ENCODE results near the gene ASB6. TPM values are rescaled to one million over a fixed set of nuclear protein-coding genes. Genes with fewer than 3 reads are reported as not detected.

The ASB6 gene
- total RNA-seq, 2 donors from 2014 or later = 15.8 to 18.5 TPM

DNA sequence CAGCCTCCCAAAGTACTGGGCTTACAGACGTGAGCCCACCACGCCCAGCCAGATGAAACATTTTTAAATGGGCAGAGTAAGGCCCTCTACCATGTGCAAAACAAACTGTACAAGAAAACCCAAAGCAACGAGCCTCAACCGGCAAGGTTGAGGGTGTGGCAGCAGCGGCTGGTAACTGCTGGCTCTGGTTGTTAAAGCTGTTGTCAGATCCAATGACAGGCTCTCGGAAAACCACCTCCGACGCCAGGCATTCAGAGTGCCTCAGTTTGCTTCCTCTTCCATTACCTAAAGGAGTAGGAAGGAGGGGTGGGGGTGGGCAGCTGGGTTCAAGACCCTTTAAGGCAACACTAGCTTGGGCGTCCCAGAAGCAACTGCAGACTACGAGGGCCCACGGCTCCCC lies 2.4 kb upstream of the ASB6 start:
- no peak for DNase-seq
- TF ChIP-seq, protein P1, sequence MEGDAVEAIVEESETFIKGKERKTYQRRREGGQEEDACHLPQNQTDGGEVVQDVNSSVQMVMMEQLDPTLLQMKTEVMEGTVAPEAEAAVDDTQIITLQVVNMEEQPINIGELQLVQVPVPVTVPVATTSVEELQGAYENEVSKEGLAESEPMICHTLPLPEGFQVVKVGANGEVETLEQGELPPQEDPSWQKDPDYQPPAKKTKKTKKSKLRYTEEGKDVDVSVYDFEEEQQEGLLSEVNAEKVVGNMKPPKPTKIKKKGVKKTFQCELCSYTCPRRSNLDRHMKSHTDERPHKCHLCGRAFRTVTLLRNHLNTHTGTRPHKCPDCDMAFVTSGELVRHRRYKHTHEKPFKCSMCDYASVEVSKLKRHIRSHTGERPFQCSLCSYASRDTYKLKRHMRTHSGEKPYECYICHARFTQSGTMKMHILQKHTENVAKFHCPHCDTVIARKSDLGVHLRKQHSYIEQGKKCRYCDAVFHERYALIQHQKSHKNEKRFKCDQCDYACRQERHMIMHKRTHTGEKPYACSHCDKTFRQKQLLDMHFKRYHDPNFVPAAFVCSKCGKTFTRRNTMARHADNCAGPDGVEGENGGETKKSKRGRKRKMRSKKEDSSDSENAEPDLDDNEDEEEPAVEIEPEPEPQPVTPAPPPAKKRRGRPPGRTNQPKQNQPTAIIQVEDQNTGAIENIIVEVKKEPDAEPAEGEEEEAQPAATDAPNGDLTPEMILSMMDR (IDR thresholded peaks at IDR 0.05) = no peak
- Histone ChIP-seq H3K9me3 (no peaks in the 10 kb centered on the region), H3K27ac (no peak overlapping the region), H3K36me3 (no peaks in the 10 kb centered on the region), H3K4me3 (no peak overlapping the region), H3K27me3 (no peaks in the 10 kb centered on the region), H3K9ac (ENCODE audit: low read depth in 2 of 2, low read length in 2 of 2) (no peak overlapping the region), H3K4me1 (peaks cover 14% of the 10 kb centered on the region)
- intact Hi-C loops (cut with DNase I) = no loop called here

DNA sequence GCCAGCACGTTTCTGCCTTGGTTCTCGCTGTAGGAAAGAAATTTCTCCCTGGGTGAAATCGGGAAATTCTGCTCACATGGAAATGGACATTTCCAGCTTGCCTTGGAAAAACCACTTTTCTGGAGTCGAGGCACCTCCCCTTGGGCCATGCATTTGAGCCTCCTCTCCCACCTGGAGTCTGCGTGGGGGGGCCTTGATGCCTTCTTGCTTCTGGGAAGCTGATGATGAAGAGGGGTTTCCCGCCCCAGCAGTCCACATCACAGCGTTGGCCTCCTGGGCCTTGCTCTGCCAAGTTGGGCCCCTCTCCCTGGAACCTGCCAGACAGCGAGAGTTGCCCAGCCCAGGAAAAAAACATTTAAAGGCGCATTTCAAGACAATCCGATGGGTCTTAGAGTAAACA lies 1.8 kb upstream of the ASB6 start:
- Histone ChIP-seq H3K27ac (no peak overlapping the region), H3K27me3 (no peaks in the 10 kb centered on the region), H3K4me3 (no peak overlapping the region), H3K36me3 (peaks cover 3% of the 10 kb centered on the region), H3K9me3 (no peaks in the 10 kb centered on the region), H3K4me1 (peaks cover 14% of the 10 kb centered on the region), H3K9ac (ENCODE audit: low read depth in 2 of 2, low read length in 2 of 2) (no peak overlapping the region)
- TF ChIP-seq, protein P1 (IDR thresholded peaks at IDR 0.05) = no peak
- intact Hi-C loops (cut with DNase I) = loop anchor here (2.0 kb wide), 1 partner anchor 139 kb away; no protein-coding TSS in a partner anchor
- no peak for DNase-seq

DNA sequence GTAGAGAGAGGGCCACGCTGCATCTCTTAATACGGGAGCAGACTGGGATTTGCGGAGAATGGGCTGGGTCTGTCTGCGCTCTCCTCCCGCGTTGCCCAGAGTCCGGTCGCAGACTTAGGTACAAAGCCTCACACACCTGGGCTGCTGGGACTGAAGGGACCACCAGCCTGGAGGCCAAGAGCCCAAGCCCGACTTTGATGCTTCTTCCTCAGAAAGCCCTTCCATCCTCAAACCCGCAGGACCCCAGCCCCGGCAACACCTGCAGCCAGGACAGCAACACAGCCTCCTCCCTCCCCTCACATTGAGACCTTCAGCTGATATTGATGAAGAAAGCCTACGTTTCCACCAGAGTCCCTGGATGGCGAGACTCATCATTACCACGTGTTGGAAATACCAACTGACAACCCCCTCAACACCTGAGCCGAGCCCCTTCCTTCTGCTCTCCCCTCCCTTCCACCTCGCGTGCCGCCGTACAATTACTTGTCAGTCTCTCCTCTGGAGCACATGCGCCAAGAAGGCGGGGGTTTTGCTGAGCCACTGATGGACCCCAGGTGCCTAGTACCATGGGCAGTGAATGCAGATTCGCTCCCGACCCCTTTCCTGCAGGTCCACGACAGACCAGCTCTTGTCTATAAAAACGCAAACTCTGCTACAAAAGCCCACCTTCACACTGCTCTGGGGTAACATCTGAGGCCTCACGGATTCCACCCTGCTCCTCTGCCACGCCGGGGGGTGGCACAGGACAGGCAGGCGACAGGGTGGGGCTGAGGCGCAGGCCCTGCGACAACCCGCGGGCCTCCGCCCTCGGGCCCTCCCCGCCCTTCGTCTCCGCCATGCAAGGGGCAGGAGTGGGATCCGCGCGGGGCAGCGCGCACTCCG lies 841 bp downstream of the ASB6 start:
- TF ChIP-seq, protein P1 (IDR thresholded peaks at IDR 0.05) = no peak
- H3K9me3 ChIP-seq = no peaks in the 10 kb centered on the region
- intact Hi-C loops (cut with DNase I) = no loop called here
- no peak for DNase-seq
- peaks cover 14% of the 10 kb centered on the region for H3K4me1 ChIP-seq
- peak overlapping the region; percentile 71 for H3K27ac ChIP-seq
- H3K27me3 ChIP-seq = no peaks in the 10 kb centered on the region
- H3K36me3 ChIP-seq = peaks cover 9% of the 10 kb centered on the region
- peak overlapping the region; percentile 88 to 89 for H3K9ac ChIP-seq (ENCODE audit: low read depth in 2 of 2, low read length in 2 of 2)
- H3K4me3 ChIP-seq = peak overlapping the region; percentile 99

DNA sequence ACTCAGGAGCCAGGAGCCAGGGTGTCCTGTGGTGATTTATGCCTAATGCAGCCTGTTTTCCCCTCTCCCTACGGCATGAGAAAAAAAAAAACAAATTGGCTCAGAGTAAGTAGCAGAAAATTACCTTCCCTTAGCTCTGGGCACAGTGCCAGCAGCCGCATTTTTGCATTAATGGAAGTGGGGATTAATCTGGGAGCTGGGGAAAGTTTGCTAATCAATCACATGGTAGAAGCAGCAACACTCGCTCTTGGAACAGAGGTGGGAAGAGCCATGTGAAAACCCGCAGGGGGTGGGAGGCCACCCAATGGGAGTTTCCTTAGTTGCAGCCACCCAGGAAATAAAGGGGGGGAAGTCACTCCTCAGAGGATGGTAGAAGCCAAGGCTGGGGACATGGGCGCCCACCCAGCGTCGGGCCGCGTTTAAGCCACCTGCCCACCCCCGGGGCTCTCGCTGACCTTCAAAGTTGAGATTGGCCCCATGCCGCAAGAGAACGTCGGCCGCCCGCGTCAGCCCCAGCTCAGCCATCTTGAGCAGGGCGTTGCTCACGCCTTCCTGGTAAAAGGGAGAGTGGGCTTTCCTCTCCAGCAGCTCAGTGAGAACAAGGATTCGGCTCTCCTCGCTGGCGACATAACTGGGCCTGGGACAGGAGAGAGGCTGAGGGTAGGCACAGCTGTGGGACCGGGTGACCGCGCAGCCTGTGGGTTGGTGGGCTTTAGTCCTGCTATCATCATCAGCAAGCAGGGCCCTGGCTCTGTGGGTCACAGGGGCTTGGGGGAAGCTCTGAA lies 1.7 kb downstream of the ASB6 start:
- Histone ChIP-seq H3K4me1 (peaks cover 14% of the 10 kb centered on the region), H3K27ac (no peak overlapping the region)
- intact Hi-C loops (cut with DNase I) = no loop called here

DNA sequence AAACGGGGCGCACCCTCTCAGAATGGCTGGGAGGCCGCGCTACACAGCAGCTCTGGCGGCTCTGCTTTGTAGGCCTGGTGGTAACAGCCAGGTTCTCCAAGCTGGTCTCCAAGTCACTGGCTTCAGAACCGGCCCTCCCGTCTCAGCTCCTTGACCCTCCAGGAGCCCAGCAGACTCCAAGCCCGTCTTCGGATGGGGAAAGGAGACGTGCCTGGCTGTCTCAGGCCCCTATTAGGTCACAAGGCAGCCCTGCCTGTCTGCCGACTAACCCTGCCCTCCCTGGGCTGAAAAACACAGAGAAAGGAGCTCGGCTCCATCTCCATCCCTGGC lies 2.2 kb downstream of the ASB6 start:
- intact Hi-C loops (cut with DNase I) = no loop called here
- no peaks in the 10 kb centered on the region for H3K9me3 ChIP-seq
- no peak overlapping the region for H3K4me3 ChIP-seq
- H3K4me1 ChIP-seq = peaks cover 14% of the 10 kb centered on the region
- H3K9ac ChIP-seq (ENCODE audit: low read depth in 2 of 2, low read length in 2 of 2) = no peak overlapping the region
- peaks cover 19% of the 10 kb centered on the region for H3K36me3 ChIP-seq
- no peak for DNase-seq
- TF ChIP-seq, protein P1 (IDR thresholded peaks at IDR 0.05) = no peak
- no peak overlapping the region for H3K27ac ChIP-seq
- H3K27me3 ChIP-seq = no peaks in the 10 kb centered on the region

More for the DNA sequence above, 1.7 kb downstream of the ASB6 start:
- no peak overlapping the region for H3K9ac ChIP-seq (ENCODE audit: low read depth in 2 of 2, low read length in 2 of 2)
- peaks cover 14% of the 10 kb centered on the region for H3K36me3 ChIP-seq
- H3K27me3 ChIP-seq = no peaks in the 10 kb centered on the region
- no peaks in the 10 kb centered on the region for H3K9me3 ChIP-seq
- peak overlapping the region; percentile 99 for H3K4me3 ChIP-seq
- DNase-seq = no peak
- TF ChIP-seq, protein P1 (IDR thresholded peaks at IDR 0.05) = no peak
